Stimulated activated CD4-positive, alpha-beta T cell treated with anti-CD3 and anti-CD28 coated beads, Interleukin-4, amount 100 ng/mL, for 1 hour (primary cell): ENCODE results near the gene FOXP2.
"Not testable (repeated sequence)": the region's sequence is repeated elsewhere in the genome, so short reads cannot be mapped to it uniquely, and the experiment has no call there.

Experiments used
- DNase-seq: peaks from one replicate; pipeline ENCODE4 v3.0.0-alpha.2; 2020

The FOXP2 gene

DNA sequence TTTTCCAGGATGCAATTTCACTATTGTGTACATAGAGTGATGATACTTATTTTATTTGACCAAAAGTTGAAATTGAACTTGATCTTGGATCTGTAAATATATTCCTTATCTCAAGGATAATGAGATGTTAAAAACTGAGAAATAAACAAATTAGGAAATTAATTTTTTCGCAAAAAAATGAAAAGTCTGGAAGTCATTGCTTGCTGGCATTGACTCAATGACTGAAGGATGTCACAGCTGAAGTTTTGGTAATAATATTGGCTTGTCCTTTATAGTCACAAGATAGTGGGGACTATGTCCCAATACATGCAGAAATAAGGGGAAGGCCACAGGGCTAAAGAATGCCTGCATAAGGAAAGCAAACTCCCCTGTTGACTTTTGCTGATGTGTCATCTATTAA, 92.8 kb downstream of the FOXP2 start:
- DNase-seq = no peak

GRCh38 chr7:114508086-114508485, 93.5 kb downstream of the FOXP2 start:
- DNase-seq = no peak

DNA sequence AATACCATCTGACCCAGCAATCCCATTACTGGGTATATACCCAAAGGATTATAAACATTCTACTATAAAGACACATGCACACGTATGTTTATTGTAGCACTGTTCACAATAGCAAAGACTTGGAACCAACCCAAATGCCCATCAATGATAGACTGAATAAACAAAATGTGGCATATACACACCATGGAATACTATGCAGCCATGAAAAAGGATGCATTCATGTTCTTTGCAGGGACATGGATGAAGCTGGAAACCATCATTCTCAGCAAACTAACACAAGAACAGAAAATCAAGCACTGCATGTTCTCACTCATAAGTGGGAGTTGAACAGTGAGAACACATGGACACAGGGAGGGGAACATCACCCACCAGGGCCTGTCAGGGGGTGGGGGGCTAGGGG, 96.2 kb downstream of the FOXP2 start:
- not testable (repeated sequence) for DNase-seq

- DNase-seq = no peak
These were observed 104.6 kb downstream of the FOXP2 start for GRCh38 chr7:114519240-114519639.

- DNase-seq = no peak
These were observed 107.5 kb downstream of the FOXP2 start for GRCh38 chr7:114522081-114522480.

- no peak for DNase-seq
These were observed 113.0 kb downstream of the FOXP2 start for GRCh38 chr7:114527589-114527988.

DNA sequence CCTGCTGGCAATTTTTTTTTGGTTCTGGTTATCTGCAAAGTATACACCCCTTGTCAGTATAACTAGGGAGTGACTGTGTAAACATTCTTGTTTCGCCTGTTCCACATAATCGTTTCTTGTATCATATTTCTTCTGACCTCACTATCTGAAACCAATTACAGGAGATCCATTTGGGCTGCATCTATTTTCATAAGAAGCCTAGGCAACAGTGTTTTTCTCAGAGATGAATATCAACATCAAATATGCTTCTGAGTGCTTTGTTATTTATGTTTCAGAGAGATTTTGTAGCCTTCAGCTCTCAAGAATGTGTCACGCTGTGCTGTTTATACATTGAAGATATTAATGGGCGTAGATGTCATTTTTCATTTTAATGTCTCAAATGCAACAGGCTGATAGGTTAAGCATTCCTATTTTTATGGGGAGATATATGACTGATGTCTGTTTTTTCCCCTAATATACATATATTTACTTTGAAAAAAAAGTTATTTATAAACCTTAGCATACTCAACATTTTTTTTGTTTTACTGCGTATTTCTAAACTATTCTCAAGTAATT, 115.5 kb downstream of the FOXP2 start:
- no peak for DNase-seq

DNA sequence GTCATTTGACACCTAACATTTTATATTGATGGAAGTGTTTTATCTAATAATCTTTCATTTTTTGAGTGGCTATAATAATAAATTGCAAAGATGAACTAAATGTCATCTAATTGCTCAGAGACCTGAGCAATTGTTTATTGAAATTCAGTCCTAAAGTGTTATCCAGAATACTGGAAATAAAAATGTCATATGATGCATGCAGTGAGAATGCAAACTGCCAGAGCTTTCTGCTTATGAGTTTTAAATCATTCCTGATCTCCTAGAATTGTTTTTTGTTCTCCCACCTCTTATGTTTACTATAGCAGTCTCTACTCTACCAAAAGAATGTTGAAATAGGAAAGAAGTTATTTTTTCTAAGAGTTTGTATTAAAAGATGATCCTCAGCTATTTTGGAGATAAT, 116.7 kb downstream of the FOXP2 start:
- DNase-seq = no peak

DNA sequence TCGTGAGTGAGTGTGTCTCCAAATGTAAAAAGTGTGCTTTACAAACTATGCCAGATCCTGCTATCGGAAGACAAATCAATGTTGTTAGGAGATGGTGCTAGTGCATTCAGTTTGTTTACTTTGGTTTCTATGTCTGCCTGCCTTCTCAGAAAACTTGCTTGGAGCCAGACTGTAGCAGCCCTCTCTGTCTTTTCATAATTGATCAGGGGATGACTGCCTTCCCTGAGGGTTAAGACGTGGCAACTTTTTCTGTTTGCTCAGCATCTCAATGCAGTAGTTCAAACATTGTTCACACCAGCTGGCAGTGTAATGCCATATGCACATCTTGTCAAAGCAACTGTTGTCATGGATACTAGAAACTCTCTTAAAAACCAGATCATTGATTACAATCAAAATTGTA, 118.5 kb downstream of the FOXP2 start:
- DNase-seq = no peak

DNA sequence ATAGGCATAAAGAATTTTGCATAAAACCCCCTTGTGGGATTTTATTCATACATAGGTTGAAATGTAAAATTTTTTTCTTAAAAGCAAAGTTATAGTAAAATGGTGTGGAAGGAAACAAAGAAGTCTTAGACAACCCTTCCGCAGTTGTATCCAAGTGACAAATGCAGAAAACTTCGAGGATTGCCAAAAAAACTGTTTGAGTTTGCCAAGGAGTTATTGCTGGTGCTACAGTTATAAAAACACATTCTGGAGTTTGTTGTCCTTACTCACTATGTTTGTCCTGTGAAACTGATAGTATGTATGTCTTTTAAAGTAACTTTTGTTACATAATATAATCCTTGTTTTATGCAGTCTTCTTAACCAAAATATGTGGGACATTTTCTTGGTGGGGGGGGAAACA, 120.3 kb downstream of the FOXP2 start:
- DNase-seq = no peak

DNA sequence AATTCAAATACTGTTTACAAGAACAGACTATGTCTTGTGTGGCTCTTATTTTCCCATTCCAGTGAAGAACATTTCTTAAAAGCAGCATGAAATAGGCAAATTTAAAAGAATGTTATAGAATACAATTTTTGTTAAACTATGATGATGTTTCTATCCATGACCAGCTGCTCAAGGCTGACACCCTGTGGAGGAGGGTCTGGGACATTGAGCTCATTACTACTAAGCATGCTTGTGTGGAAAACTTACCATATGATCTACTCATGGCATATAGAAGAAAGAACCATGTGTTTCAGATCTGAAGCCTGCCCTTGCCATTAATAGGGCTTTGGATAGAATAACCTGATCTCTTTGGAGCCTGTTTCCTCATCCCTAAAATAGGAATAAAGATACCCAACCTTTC, 125.0 kb downstream of the FOXP2 start:
- DNase-seq = no peak

- no peak for DNase-seq
These were observed 125.7 kb downstream of the FOXP2 start for GRCh38 chr7:114540291-114540690.

DNA sequence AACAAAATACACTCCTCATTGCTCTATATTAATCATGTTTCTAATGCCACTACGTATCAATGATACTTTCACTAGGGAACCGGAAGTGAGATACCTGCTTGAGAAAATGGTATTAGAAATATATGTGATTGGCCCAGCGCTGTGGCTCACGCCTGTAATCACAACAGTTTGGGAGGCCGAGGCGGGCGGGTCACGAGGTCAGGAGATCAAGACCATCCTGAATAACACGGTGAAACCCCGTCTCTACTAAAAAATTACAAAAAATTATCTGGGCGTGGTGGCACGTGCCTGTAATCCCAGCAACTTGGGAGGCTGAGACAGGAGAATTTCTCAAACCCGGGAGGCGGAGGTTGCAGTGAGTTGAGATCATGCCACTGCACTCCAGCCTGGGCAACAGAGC, 132.7 kb downstream of the FOXP2 start:
- DNase-seq = not testable (repeated sequence)

GRCh38 chr7:114548081-114548980, 133.7 kb downstream of the FOXP2 start:
- no peak for DNase-seq

DNA sequence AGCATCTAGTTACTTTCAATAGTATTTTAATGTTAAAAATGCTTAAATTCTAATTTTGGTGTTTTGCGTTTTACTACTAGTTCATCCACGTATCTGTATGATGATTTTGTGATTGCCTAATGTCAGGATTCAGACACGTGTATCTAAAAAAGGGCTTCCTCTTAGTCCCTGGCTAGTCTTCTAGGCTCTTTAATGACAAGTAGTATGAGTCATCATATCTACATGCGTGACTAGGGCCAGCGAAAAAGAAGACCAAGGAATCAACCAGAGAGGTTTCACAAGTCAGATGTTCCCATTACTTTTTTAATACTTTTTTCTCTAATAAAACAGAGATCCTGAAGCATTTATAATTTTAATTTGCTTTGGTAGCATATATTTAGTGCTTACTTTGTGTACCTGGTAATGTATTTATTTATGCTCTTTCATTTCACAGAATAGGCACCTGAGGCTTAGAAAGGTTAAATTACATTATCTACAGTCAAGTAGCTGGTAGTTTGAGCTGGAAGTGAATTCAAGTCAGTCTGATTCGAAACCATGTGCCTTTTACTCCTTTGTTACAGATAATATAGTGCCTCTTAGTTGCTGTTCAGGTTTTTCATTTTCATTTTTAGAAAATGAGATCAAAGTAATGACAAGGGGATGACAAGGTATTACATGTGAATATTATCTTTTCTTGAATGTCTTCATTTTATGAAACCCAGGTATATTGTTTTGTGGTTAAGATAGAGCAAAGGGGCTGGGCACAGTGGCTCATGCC, 140.3 kb downstream of the FOXP2 start:
- DNase-seq = no peak

DNA sequence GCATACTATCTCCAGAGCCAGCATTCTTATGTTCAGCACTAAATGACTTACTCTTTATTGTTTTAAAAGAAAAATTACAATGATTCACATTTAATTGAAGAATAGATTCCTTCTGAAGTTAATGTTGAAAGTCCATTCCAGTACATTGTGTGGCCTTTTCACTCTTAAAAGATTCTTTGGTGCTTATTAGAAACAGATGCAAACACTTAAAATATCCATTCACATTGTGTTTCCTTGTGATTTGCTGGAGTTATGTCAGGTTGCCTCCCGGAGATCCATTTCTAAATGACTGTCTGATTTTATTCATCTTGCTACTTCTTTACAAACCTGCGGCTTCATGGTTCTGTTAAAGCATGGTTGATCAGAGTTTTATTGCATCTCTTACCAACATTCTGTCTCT, 152.8 kb downstream of the FOXP2 start:
- no peak for DNase-seq

DNA sequence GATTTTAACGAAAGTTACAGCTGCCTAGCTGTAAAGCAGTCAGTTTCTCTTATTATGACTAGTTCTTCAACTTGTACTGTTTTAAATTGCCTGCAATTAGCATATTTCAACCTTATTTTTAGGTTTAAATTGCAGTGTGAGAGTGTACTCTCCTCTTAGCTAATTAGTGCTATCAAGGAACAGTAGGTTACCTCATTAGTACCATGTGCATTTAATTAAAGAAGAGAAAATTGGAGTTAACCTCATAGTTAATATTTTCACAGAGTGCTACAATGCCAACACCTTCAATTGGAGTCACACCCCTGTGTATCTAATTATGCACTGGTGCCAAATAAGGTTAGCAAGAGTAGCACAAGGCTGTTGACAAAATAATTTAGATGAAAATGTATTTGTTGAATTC, 154.6 kb downstream of the FOXP2 start:
- DNase-seq = no peak

DNA sequence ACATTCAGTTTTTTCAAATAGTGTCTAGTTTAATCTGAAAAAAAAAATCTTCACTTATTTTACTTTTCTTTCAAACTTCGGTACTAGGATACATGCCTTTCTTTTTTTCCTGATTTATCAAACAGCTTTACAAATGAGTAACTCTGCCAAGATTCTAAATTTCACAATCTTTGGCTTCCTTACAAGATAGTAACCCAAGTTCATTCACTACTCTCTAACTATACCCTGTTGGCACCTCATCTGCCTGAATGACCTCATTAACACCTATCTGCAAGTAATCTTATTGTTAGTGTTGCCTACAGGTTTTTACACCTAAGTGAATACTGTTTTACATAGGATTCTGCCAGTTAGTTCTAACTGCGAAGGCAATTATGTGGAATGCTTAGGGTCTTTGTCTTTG, 159.8 kb downstream of the FOXP2 start:
- DNase-seq = no peak

DNA sequence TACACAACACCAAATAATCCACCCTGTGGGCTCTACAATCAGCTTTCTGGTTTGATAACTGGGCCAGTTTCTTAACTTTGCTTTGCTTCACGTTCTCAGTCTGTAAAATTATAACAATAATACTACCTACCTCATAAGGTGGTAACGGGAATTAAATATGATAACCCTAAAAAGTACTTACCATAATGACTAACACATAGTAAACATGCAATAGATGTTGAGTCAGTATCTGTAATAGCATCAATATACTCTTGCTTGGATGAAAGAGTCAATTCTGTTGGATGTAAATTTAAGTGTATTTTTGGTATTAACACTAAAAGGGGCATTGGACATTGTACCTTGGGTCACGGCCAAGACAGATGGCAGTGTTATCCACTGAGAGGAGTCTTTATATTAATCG, 160.5 kb downstream of the FOXP2 start:
- DNase-seq = no peak

GRCh38 chr7:114580963-114581362, 166.3 kb downstream of the FOXP2 start:
- not testable (repeated sequence) for DNase-seq

GRCh38 chr7:114588506-114588905, 173.9 kb downstream of the FOXP2 start:
- no peak for DNase-seq

DNA sequence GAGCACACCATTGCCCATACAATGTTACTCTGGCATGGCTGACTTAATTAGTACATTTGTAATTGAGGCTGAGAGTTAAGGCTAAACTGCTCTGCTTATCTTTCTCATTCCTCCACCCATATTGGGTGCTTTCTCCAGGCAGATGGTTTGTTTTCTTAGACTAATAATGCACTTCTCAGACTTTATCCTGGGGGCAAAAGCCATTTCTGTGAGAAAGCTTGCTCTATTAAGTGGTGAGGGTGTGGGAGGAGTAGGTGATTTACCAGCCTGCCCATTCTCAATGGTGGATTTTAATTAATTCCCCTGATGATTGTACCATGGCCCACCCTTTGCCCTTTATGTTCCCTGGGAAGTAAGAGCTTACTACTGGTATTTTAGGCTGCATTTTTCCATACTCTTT, 174.8 kb downstream of the FOXP2 start:
- DNase-seq = no peak

- no peak for DNase-seq
These were observed 175.7 kb downstream of the FOXP2 start for GRCh38 chr7:114590298-114590697.

DNA sequence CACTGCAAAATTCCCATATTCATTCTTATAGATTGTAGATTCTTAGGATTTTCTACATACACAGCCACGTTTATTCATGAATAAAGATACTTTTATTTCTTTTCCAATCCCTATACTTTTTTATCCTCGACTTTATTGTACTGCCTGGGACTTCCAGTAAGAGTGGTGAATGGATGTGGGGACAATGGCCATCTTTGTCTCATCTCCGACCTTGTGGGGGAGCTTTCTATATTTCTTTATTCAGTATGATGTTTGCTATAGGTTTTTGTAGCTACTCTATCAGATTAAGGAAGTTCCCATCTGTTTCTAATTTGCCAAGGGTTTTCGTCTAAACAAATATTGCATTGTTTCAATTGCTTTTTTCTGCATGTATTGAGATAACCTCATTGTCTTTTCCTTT, 184.3 kb downstream of the FOXP2 start:
- no peak for DNase-seq
